CD14-positive monocyte (primary cell): ENCODE results near the gene ZFP36L1. TPM values are rescaled to one million over a fixed set of nuclear protein-coding genes. Genes with fewer than 3 reads are reported as not detected.
A peak's percentile ranks its signal among the peaks of the same experiment; 100 is the strongest.

Experiments used
- DNase-seq, 3 donors: peaks; one replicate each; pipeline ENCODE4 v3.0.0-alpha.2; 2011 to 2022
- H2AFZ ChIP-seq: 2 replicates; pipeline ENCODE4 v1.6.0; 2012; ENCODE audit warnings: mild to moderate bottlenecking, low read depth, low read length, inconsistent platforms; ENCODE audit not compliant: insufficient read depth, poor library complexity, severe bottlenecking
- H3K27ac ChIP-seq, 2 donors: 1 replicate in 1 of 2; 2 replicates in 1 of 2; pipeline ENCODE4 v1.5.1; 2012 to 2013; ENCODE audit warnings: low read length in 2 of 2, control low read depth in 1 of 2, inconsistent platforms in 1 of 2, low read depth in 1 of 2, mild to moderate bottlenecking in 1 of 2
- H3K27me3 ChIP-seq, 2 donors: one replicate each; pipeline versions ENCODE4 v1.6.0 to v1.6.1; 2011 to 2013; ENCODE audit warnings: low read length in 2 of 2; ENCODE audit not compliant: control insufficient read depth in 2 of 2, insufficient read depth in 2 of 2
- H3K36me3 ChIP-seq, 2 donors: replicated peaks in 1 of 2; 1 replicate in 1 of 2; 2 replicates in 1 of 2; pipeline versions ENCODE4 v1.5.1 to v1.6.1; 2012 to 2013; ENCODE audit warnings: low read length in 2 of 2, control low read depth in 1 of 2, inconsistent platforms in 1 of 2, mild to moderate bottlenecking in 1 of 2; ENCODE audit not compliant: insufficient read depth in 2 of 2, control insufficient read depth in 1 of 2
- H3K4me1 ChIP-seq, 2 donors: 1 replicate in 1 of 2; 2 replicates in 1 of 2; pipeline versions ENCODE4 v1.5.1 to v1.6.1; 2012 to 2013; ENCODE audit warnings: low read length in 2 of 2, control low read depth in 1 of 2, inconsistent platforms in 1 of 2, mild to moderate bottlenecking in 1 of 2, moderate library complexity in 1 of 2; ENCODE audit not compliant: insufficient read depth in 2 of 2, control insufficient read depth in 1 of 2
- H3K4me2 ChIP-seq: replicated peaks from 2 replicates; pipeline ENCODE3; 2012; ENCODE audit warnings: low read length, moderate library complexity, mild to moderate bottlenecking; ENCODE audit not compliant: poor library complexity, severe bottlenecking; ENCODE audit errors: extremely low read depth
- H3K4me3 ChIP-seq, 3 experiments: fragments of 200-600 bp in 1 of 3; sonication (generic) in 1 of 3; replicated peaks in 1 of 3; 1 replicate in 2 of 3; 2 replicates in 1 of 3; pipeline ENCODE4 v1.5.1; 2011 to 2013; ENCODE audit warnings: low read length in 3 of 3, mild to moderate bottlenecking in 3 of 3, control low read depth in 2 of 3, low read depth in 2 of 3, inconsistent platforms in 1 of 3, moderate library complexity in 1 of 3
- H3K79me2 ChIP-seq: 2 replicates; pipeline ENCODE4 v1.6.0; 2012; ENCODE audit warnings: mild to moderate bottlenecking, control low read depth, inconsistent platforms, low read length, moderate library complexity; ENCODE audit not compliant: insufficient read depth
- H3K9ac ChIP-seq: 2 replicates; pipeline ENCODE4 v1.6.0; 2017; ENCODE audit warnings: low read length, mild to moderate bottlenecking; ENCODE audit not compliant: insufficient read depth, poor library complexity, severe bottlenecking
- H3K9me3 ChIP-seq, 2 donors: replicated peaks in 1 of 2; 1 replicate in 1 of 2; 2 replicates in 1 of 2; pipeline versions ENCODE4 v1.5.1 to v1.6.1; 2012 to 2013; ENCODE audit warnings: low read length in 2 of 2, control low read depth in 1 of 2; ENCODE audit not compliant: control insufficient read depth in 1 of 2, insufficient read depth in 1 of 2
- H4K20me1 ChIP-seq: 2 replicates; pipeline ENCODE4 v1.6.0; 2012; ENCODE audit warnings: mild to moderate bottlenecking, low read length, control low read depth, moderate library complexity; ENCODE audit not compliant: insufficient read depth
- H3K27ac Mint-ChIP-seq, 7 donors: one replicate each; pipeline ENCODE4 v1.8.0; 2020; ENCODE audit warnings: mild to moderate bottlenecking in 7 of 7, mixed read lengths in 7 of 7, moderate library complexity in 6 of 7, inconsistent platforms in 2 of 7
- H3K27me3 Mint-ChIP-seq, 3 donors: one replicate each; pipeline ENCODE4 v1.8.0; 2021 to 2022; ENCODE audit warnings: low read depth in 3 of 3, mild to moderate bottlenecking in 3 of 3, mixed read lengths in 3 of 3, moderate library complexity in 3 of 3, inconsistent platforms in 1 of 3
- H3K36me3 Mint-ChIP-seq, 2 donors: one replicate each; pipeline ENCODE4 v1.8.0; 2020; ENCODE audit warnings: mixed read lengths in 2 of 2, inconsistent platforms in 1 of 2, mild to moderate bottlenecking in 1 of 2
- H3K4me1 Mint-ChIP-seq: one replicate; pipeline ENCODE4 v1.8.0; 2020; ENCODE audit warnings: mild to moderate bottlenecking, mixed read lengths
- H3K4me3 Mint-ChIP-seq, 2 donors: one replicate each; pipeline ENCODE4 v1.8.0; 2020; ENCODE audit warnings: mild to moderate bottlenecking in 2 of 2, mixed read lengths in 2 of 2, moderate library complexity in 1 of 2
- H3K9me3 Mint-ChIP-seq, 7 donors: one replicate each; pipeline ENCODE4 v1.8.0; 2020 to 2022; ENCODE audit warnings: mixed read lengths in 7 of 7, mild to moderate bottlenecking in 6 of 7, moderate library complexity in 6 of 7, inconsistent platforms in 2 of 7
- WGBS: methylation state at CpG from one replicate; pipeline ENCODE4 v1.1.5; 2013; ENCODE audit warnings: missing lambda C conversion rate; ENCODE audit not compliant: insufficient coverage; 5-methylcytosine and 5-hydroxymethylcytosine counted together
- intact Hi-C, 2 donors: fragments of 100-400 bp; cut with micrococcal nuclease; formaldehyde crosslinking; loops; one replicate each; pipeline versions ENCODE4 v1.15.0 to v1.15.1; 2023
- polyA plus RNA-seq, 3 donors: library from polyadenylated mRNA; depleted of rRNA in 1 of 3; unstranded in 2 of 3; stranded (reverse) in 1 of 3; fragments of 300-500 nt in 2 of 3; fragments of >200 nt in 1 of 3; fragmentation: Illumina TruSeq in 2 of 3; gene quantifications; 1 replicate in 2 of 3; 2 replicates in 1 of 3; pipeline ENCODE4 v1.2.3, GENCODE V29; 2012 to 2021
- TF ChIP-seq, protein P1 (sequence below): fragments of 200-600 bp; IDR thresholded peaks from one replicate; pipeline ENCODE4 v1.8.0; 2022; ENCODE audit warnings: antibody characterized with exemption, mild to moderate bottlenecking

The ZFP36L1 gene
- polyA plus RNA-seq, 3 donors, result 151 to 934 (median 185) TPM

DNA sequence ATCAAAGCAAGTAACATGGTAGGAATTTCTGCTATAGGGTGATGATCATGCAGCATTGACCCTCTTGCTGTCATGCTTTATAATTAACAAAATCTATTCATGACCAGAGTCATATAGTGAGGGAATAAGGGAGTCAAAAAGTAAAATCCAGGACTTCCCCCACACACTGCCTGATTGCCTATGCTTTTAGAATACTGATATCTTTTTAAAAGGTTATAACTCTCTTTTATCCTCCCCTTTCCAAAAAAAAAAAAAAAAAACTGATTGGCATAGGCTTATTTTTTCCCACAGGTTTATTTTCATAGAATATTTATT, 51.4 kb downstream of the ZFP36L1 start:
- peak overlapping the region in 1 of 2 donors; percentile 78 for H3K4me3 Mint-ChIP-seq
- H4K20me1 ChIP-seq, result no peaks in the 10 kb centered on the region
- peaks cover 3 to 20% (median 8%) of the 10 kb centered on the region in 7 donors for H3K9me3 Mint-ChIP-seq
- peak overlapping the region; percentile 81 to 95 (median 90) for H3K27ac Mint-ChIP-seq
- TF ChIP-seq, protein P1, sequence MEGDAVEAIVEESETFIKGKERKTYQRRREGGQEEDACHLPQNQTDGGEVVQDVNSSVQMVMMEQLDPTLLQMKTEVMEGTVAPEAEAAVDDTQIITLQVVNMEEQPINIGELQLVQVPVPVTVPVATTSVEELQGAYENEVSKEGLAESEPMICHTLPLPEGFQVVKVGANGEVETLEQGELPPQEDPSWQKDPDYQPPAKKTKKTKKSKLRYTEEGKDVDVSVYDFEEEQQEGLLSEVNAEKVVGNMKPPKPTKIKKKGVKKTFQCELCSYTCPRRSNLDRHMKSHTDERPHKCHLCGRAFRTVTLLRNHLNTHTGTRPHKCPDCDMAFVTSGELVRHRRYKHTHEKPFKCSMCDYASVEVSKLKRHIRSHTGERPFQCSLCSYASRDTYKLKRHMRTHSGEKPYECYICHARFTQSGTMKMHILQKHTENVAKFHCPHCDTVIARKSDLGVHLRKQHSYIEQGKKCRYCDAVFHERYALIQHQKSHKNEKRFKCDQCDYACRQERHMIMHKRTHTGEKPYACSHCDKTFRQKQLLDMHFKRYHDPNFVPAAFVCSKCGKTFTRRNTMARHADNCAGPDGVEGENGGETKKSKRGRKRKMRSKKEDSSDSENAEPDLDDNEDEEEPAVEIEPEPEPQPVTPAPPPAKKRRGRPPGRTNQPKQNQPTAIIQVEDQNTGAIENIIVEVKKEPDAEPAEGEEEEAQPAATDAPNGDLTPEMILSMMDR, result no peak
- H3K4me3 ChIP-seq, result no peak overlapping the region
- peaks cover 65 to 79% of the 10 kb centered on the region in 2 donors for H3K27me3 ChIP-seq
- no peak overlapping the region for H2AFZ ChIP-seq
- H3K27me3 Mint-ChIP-seq, result peaks cover 79 to 84% (median 82%) of the 10 kb centered on the region in 3 donors
- no peak overlapping the region for H3K9ac ChIP-seq
- H3K36me3 ChIP-seq, result no peaks in the 10 kb centered on the region
- no peaks in the 10 kb centered on the region for H3K79me2 ChIP-seq
- peaks cover 5 to 19% of the 10 kb centered on the region in 2 donors for H3K36me3 Mint-ChIP-seq
- H3K27ac ChIP-seq, result peak overlapping the region; percentile 37 to 74
- H3K4me1 Mint-ChIP-seq, result peaks cover 40% of the 10 kb centered on the region
- DNase-seq, result no peak
- peaks cover 29% of the 10 kb centered on the region in 2 donors for H3K4me1 ChIP-seq
- H3K4me2 ChIP-seq, result peak overlapping the region; percentile 32
- H3K9me3 ChIP-seq, result peaks cover 0 to 4% of the 10 kb centered on the region in 2 donors
- intact Hi-C loops, result loop anchor here (2.0 to 5.0 kb wide), 3 partner anchors 54 to 144 kb away; no protein-coding TSS in a partner anchor

DNA sequence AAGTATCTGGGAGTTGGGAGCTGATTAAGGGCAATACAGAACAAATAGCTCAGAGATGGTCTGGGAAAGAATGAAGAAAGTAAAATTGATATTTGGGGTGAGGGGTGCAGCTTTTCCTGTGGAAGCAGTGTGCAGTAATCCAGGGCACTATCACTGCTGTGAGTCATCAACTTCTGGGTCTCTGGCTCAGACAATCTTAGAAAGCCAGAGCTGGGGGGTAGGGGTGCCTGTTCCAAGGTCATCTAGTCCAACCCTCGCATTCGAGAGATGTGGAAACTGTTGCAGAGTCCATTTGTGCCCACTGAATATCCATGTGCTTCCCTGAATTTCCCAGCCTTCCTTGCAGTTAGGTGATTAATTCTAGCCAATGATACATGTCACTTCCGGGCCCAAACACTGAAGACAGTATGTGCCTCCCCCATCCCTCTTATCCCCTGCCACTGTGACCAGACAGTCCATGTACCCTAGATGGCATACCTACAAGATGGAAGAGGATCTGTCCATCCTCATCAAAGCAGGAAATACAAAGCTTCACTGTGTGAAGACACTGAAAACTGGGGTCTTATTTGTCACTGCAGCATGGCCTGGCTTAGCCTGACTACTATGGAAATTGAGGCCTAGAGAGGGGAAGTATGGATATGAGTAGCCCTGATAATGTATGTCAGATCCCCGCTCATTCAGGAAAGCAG, 51.9 kb downstream of the ZFP36L1 start:
- no peaks in the 10 kb centered on the region for H3K79me2 ChIP-seq
- Mint-ChIP-seq H3K36me3 (peaks cover 10 to 23% of the 10 kb centered on the region in 2 donors), H3K9me3 (peaks cover 3 to 20% (median 10%) of the 10 kb centered on the region in 7 donors), H3K4me1 (peaks cover 45% of the 10 kb centered on the region), H3K27me3 (peaks cover 78 to 84% (median 82%) of the 10 kb centered on the region in 3 donors), H3K27ac (peak overlapping the region; percentile 21 to 95 (median 90)), H3K4me3 (peak overlapping the region in 1 of 2 donors; percentile 78)
- DNase-seq, result peak in 2 of 3 donors; percentile 69 to 74
- H3K4me1 ChIP-seq, result peaks cover 29% of the 10 kb centered on the region in 2 donors
- TF ChIP-seq, protein P1, result no peak
- H3K36me3 ChIP-seq, result no peaks in the 10 kb centered on the region
- H3K4me2 ChIP-seq, result peak overlapping the region; percentile 32
- no peak overlapping the region for H3K9ac ChIP-seq
- H3K27ac ChIP-seq, result peak overlapping the region in 1 of 2 donors; percentile 74
- H3K27me3 ChIP-seq, result peaks cover 60 to 79% of the 10 kb centered on the region in 2 donors
- peaks cover 0 to 4% of the 10 kb centered on the region in 2 donors for H3K9me3 ChIP-seq
- H2AFZ ChIP-seq, result no peak overlapping the region
- H3K4me3 ChIP-seq, result no peak overlapping the region
- intact Hi-C loops, result loop anchor here (2.0 to 5.0 kb wide), 3 partner anchors 54 to 144 kb away; no protein-coding TSS in a partner anchor
- no CpG with 5 or more reads among the region's 4 CpGs for WGBS
- no peaks in the 10 kb centered on the region for H4K20me1 ChIP-seq
